ENCODE results near the gene CACNA1C.

DNA sequence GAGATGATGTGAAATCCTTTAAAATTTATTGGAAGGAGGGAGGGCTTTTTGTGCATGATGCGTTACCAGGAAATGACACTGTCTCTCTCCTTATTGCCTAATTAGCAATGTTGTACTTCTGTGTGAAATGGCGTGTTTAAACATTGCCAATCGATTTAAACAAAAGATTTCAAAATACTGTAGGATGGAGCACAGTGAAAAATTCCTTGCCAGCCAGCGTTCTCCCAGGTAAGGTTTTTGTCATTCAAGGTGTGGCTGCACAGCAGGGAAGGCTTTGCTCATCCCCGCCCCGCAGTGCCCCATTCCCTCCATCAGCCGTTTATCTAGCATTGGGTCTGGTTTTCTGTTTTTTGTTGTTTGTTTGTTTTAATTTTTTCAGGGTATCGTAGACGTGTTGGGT is 137.3 kb downstream of the CACNA1C start:
- TF ChIP-seq, protein P1, sequence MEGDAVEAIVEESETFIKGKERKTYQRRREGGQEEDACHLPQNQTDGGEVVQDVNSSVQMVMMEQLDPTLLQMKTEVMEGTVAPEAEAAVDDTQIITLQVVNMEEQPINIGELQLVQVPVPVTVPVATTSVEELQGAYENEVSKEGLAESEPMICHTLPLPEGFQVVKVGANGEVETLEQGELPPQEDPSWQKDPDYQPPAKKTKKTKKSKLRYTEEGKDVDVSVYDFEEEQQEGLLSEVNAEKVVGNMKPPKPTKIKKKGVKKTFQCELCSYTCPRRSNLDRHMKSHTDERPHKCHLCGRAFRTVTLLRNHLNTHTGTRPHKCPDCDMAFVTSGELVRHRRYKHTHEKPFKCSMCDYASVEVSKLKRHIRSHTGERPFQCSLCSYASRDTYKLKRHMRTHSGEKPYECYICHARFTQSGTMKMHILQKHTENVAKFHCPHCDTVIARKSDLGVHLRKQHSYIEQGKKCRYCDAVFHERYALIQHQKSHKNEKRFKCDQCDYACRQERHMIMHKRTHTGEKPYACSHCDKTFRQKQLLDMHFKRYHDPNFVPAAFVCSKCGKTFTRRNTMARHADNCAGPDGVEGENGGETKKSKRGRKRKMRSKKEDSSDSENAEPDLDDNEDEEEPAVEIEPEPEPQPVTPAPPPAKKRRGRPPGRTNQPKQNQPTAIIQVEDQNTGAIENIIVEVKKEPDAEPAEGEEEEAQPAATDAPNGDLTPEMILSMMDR (IDR thresholded peaks at IDR 0.05), result no peak
- TF ChIP-seq POLR2A (IDR thresholded peaks at IDR 0.05), result no peak
